ENCODE results near the gene RNF113B. TPM values are rescaled to one million over a fixed set of nuclear protein-coding genes. Genes with fewer than 3 reads are reported as not detected.

RNF113B gene

Small RNA genes within 50 kb of the gene (microRNA-seq; reads per million reads assigned to microRNA genes)
- gene MIR3170, result not detected

Data from HL-60 (cell line).